Sigmoid colon (tissue), 7 donors: Measurements from ENCODE around the gene TSPYL6. TPM values are rescaled to one million over a fixed set of nuclear protein-coding genes. Genes with fewer than 3 reads are reported as not detected.
"Not testable (repeated sequence)": the region's sequence is repeated elsewhere in the genome, so short reads cannot be mapped to it uniquely, and the experiment has no call there.

Source experiments
- DNase-seq: peaks from one replicate; pipeline ENCODE4 v3.0.0-alpha.2; 2019
- H3K27ac ChIP-seq, 4 donors: fragments of 200-600 bp; sonication (generic); one replicate each; pipeline ENCODE4 v1.5.1; 2016 to 2019; ENCODE audit warnings: mild to moderate bottlenecking in 1 of 4
- H3K27me3 ChIP-seq, 3 donors: fragments of 200-600 bp; sonication (generic); one replicate each; pipeline ENCODE4 v1.5.1; 2019; ENCODE audit warnings: mild to moderate bottlenecking in 1 of 3
- H3K36me3 ChIP-seq, 4 donors: fragments of 200-600 bp; sonication (generic); one replicate each; pipeline ENCODE4 v1.5.1; 2016 to 2019
- H3K4me1 ChIP-seq, 4 donors: fragments of 200-600 bp; sonication (generic); one replicate each; pipeline ENCODE4 v1.5.1; 2017 to 2019
- H3K4me3 ChIP-seq, 4 donors: fragments of 200-600 bp; sonication (generic); one replicate each; pipeline ENCODE4 v1.5.1; 2017 to 2019; ENCODE audit warnings: mild to moderate bottlenecking in 2 of 4, moderate library complexity in 1 of 4
- H3K9me3 ChIP-seq, 4 donors: fragments of 200-600 bp in 3 of 4; sonication (generic) in 3 of 4; one replicate each; pipeline versions ENCODE4 v1.5.1 to v1.6.1; 2013 to 2019
- CTCF ChIP-seq, 4 experiments: fragments of 450-650 bp in 3 of 4; fragments of 200-600 bp in 1 of 4; IDR thresholded peaks; one replicate each; pipeline ENCODE4 v1.5.1; 2016 to 2019; ENCODE audit warnings: antibody characterized with exemption in 4 of 4, mild to moderate bottlenecking in 3 of 4, moderate library complexity in 2 of 4
- EP300 ChIP-seq, 4 donors: sonication (generic); formaldehyde crosslinking; IDR thresholded peaks; one replicate each; pipeline ENCODE4 v1.6.1; 2017; ENCODE audit warnings: antibody characterized with exemption in 4 of 4
- POLR2A ChIP-seq, 2 donors: fragments of 450-650 bp; IDR thresholded peaks; one replicate each; pipeline ENCODE4 v1.6.1; 2016; ENCODE audit warnings: antibody characterized with exemption in 2 of 2, mild to moderate bottlenecking in 2 of 2, moderate library complexity in 2 of 2
- POLR2AphosphoS5 ChIP-seq, 4 donors: sonication (generic); formaldehyde crosslinking; IDR thresholded peaks; one replicate each; pipeline ENCODE4 v1.6.1; 2017; ENCODE audit warnings: antibody characterized with exemption in 4 of 4
- WGBS, 2 donors: extraction: QIAGEN DNeasy Blood & Tissue Kit; methylation state at CpG; one replicate each; pipeline ENCODE4 v1.1.7; 2013; 5-methylcytosine and 5-hydroxymethylcytosine counted together
- intact Hi-C: fragments of 100-400 bp; cut with DNase I; formaldehyde crosslinking; loops from one replicate; pipeline ENCODE4 v1.15.1; 2023
- polyA plus RNA-seq, 3 donors: library from polyadenylated mRNA; stranded (reverse); fragments of 200-250 nt; gene quantifications; one replicate each; pipeline ENCODE4 v1.2.3, GENCODE V29; 2013
- total RNA-seq, 4 donors: library from RNA; depleted of rRNA; stranded (reverse); fragments of >200 nt; gene quantifications; one replicate each; pipeline ENCODE4 v1.1.0, GENCODE V29; 2016
- donor health status: healthy with polysubstance abuse.
- donor health status: Bipolar disorder and iron deficiency.
- donor health status: healthy.

Gene TSPYL6
- total RNA-seq (under 1 TPM in 1 of 4 donors, not detected in 3; 0.16 TPM), polyA plus RNA-seq (not detected)

GRCh38 chr2:54256091-54256694 is at the start of gene TSPYL6:
TSS of gene TSPYL6 (minus strand) at chr2:54256229. CDS start at chr2:54256151, 78 bp downstream.
- TF ChIP-seq POLR2A (IDR thresholded peaks at IDR 0.05) (no peak), EP300 (IDR thresholded peaks at IDR 0.05) (no peak), POLR2AphosphoS5 (IDR thresholded peaks at IDR 0.05) (no peak), CTCF (IDR thresholded peaks at IDR 0.05) (no peak)
- Histone ChIP-seq H3K9me3 (no peaks in the 10 kb centered on the region), H3K4me1 (no peaks in the 10 kb centered on the region), H3K27ac (no peak within 1 kb of the TSS), H3K4me3 (no peak within 1 kb of the TSS), H3K36me3 (no peaks in the 10 kb centered on the region), H3K27me3 (no peaks in the 10 kb centered on the region)
- WGBS, 2 donors: 97 to 98% methylated on average over 25 of the region's 25 CpGs
- intact Hi-C loops: no loop called here
- no peak for DNase-seq

GRCh38 chr2:54303631-54304030 is 47.6 kb upstream of the TSPYL6 start:
- H3K4me3 ChIP-seq: no peak overlapping the region
- no peak overlapping the region for H3K27ac ChIP-seq
- no peaks in the 10 kb centered on the region for H3K4me1 ChIP-seq
- no peaks in the 10 kb centered on the region for H3K9me3 ChIP-seq
- intact Hi-C loops: no loop called here
- H3K36me3 ChIP-seq: no peaks in the 10 kb centered on the region
- no peaks in the 10 kb centered on the region for H3K27me3 ChIP-seq
- TF ChIP-seq CTCF (IDR thresholded peaks at IDR 0.05) (no peak), POLR2A (IDR thresholded peaks at IDR 0.05) (no peak), EP300 (IDR thresholded peaks at IDR 0.05) (no peak), POLR2AphosphoS5 (IDR thresholded peaks at IDR 0.05) (no peak)
- DNase-seq: no peak

GRCh38 chr2:54298514-54298913 is 42.5 kb upstream of the TSPYL6 start:
- H3K27ac ChIP-seq: no peak overlapping the region
- H3K27me3 ChIP-seq: no peaks in the 10 kb centered on the region
- no peak for DNase-seq
- no peaks in the 10 kb centered on the region for H3K36me3 ChIP-seq
- no peak overlapping the region for H3K4me3 ChIP-seq
- TF ChIP-seq CTCF (IDR thresholded peaks at IDR 0.05): no peak
- no peak for TF ChIP-seq POLR2AphosphoS5 (IDR thresholded peaks at IDR 0.05)
- no peak for TF ChIP-seq EP300 (IDR thresholded peaks at IDR 0.05)
- TF ChIP-seq POLR2A (IDR thresholded peaks at IDR 0.05): no peak
- H3K4me1 ChIP-seq: no peaks in the 10 kb centered on the region
- WGBS, 2 donors: 96% methylated on average over 5 of the region's 5 CpGs
- intact Hi-C loops: no loop called here
- no peaks in the 10 kb centered on the region for H3K9me3 ChIP-seq

- Histone ChIP-seq H3K36me3 (no peaks in the 10 kb centered on the region), H3K4me1 (no peaks in the 10 kb centered on the region), H3K4me3 (no peak overlapping the region), H3K9me3 (no peaks in the 10 kb centered on the region), H3K27me3 (no peaks in the 10 kb centered on the region), H3K27ac (no peak overlapping the region)
- intact Hi-C loops: no loop called here
- TF ChIP-seq POLR2A (IDR thresholded peaks at IDR 0.05): no peak
- no peak for TF ChIP-seq CTCF (IDR thresholded peaks at IDR 0.05)
- TF ChIP-seq POLR2AphosphoS5 (IDR thresholded peaks at IDR 0.05): no peak
- TF ChIP-seq EP300 (IDR thresholded peaks at IDR 0.05): no peak
- DNase-seq: no peak
- WGBS, 2 donors: 84 to 85% methylated on average over 5 of the region's 5 CpGs
Observed at GRCh38 chr2:54295911-54296310, 39.9 kb upstream of the TSPYL6 start.

GRCh38 chr2:54294665-54295064 is 38.6 kb upstream of the TSPYL6 start:
- H3K4me3 ChIP-seq, H3K36me3 ChIP-seq, H3K27ac ChIP-seq, H3K9me3 ChIP-seq, H3K4me1 ChIP-seq, DNase-seq, intact Hi-C loops, H3K27me3 ChIP-seq: not testable (repeated sequence)
- WGBS, 2 donors: 92 to 99% methylated on average over 2 of the region's 2 CpGs
